Measurements from ENCODE around the gene GDF2.

DNA sequence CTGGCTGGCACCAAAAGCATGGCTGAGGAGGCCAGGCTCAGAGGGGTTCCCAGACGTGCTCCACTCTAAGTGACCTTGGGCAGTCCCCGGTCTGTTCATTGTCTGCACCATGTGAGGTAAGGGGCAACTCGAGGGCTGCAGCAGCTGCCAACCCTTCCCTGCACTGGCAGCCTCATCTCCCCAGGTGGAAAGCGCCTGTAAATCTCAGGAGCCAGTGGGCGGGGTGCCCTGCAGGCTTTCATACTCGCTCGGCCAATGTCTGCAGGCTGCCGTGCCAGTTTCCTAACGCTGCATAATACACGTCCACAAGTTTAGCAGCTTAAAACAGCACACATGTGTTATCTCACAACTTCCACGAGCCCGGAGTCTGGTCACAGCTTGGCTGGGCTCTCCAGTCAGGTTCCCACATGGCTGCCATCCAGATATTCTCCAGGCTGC lies 34.9 kb upstream of the GDF2 start:
- TF ChIP-seq, protein P1, sequence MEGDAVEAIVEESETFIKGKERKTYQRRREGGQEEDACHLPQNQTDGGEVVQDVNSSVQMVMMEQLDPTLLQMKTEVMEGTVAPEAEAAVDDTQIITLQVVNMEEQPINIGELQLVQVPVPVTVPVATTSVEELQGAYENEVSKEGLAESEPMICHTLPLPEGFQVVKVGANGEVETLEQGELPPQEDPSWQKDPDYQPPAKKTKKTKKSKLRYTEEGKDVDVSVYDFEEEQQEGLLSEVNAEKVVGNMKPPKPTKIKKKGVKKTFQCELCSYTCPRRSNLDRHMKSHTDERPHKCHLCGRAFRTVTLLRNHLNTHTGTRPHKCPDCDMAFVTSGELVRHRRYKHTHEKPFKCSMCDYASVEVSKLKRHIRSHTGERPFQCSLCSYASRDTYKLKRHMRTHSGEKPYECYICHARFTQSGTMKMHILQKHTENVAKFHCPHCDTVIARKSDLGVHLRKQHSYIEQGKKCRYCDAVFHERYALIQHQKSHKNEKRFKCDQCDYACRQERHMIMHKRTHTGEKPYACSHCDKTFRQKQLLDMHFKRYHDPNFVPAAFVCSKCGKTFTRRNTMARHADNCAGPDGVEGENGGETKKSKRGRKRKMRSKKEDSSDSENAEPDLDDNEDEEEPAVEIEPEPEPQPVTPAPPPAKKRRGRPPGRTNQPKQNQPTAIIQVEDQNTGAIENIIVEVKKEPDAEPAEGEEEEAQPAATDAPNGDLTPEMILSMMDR (IDR thresholded peaks at IDR 0.05): no peak
- TF ChIP-seq ZFX (IDR thresholded peaks at IDR 0.05; ENCODE audit: borderline replicate concordance): no peak

All from 22Rv1 (cell line).